ENCODE results near the gene SLC39A6. TPM values are rescaled to one million over a fixed set of nuclear protein-coding genes. Genes with fewer than 3 reads are reported as not detected.
"Not testable (repeated sequence)": the region's sequence is repeated elsewhere in the genome, so short reads cannot be mapped to it uniquely, and the experiment has no call there.

SLC39A6 gene
- total and polyA plus RNA-seq, 9 donors: 39.7 to 96.5 (median 55.0) TPM

DNA sequence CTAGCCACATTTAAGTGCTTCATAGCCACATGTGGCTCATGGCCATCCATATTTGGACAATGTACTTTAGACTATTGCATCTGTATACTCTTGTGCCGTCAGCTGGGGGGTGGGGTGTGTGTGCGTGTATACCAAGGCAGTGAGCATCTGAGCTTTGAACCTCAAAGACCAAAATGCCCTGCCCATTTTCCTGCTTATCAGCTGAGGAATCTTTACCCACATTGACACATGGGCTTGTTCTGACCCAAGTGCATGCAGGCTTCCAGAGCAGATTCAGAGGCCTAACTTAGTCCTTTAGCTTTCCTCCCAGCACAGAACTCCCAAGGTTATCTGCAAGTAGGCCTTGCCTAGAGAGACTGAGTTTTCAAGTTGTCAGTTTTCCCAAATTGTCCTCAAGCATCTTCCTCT lies 47.0 kb upstream of the SLC39A6 start:
- intact Hi-C loops (cut with DNase I): loop anchor here in 1 of 4 donors (10.0 kb wide), 1 partner anchor 1279 kb away; no protein-coding TSS in a partner anchor
- no peak overlapping the region for H3K27ac ChIP-seq
- no peaks in the 10 kb centered on the region for H3K27me3 ChIP-seq
- TF ChIP-seq POLR2A (IDR thresholded peaks at IDR 0.05) (no peak), EP300 (IDR thresholded peaks at IDR 0.05) (no peak)
- TF ChIP-seq, protein P1, sequence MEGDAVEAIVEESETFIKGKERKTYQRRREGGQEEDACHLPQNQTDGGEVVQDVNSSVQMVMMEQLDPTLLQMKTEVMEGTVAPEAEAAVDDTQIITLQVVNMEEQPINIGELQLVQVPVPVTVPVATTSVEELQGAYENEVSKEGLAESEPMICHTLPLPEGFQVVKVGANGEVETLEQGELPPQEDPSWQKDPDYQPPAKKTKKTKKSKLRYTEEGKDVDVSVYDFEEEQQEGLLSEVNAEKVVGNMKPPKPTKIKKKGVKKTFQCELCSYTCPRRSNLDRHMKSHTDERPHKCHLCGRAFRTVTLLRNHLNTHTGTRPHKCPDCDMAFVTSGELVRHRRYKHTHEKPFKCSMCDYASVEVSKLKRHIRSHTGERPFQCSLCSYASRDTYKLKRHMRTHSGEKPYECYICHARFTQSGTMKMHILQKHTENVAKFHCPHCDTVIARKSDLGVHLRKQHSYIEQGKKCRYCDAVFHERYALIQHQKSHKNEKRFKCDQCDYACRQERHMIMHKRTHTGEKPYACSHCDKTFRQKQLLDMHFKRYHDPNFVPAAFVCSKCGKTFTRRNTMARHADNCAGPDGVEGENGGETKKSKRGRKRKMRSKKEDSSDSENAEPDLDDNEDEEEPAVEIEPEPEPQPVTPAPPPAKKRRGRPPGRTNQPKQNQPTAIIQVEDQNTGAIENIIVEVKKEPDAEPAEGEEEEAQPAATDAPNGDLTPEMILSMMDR (IDR thresholded peaks at IDR 0.05): no peak
- 93 to 97% (median 95%) methylated on average over 2 of the region's 2 CpGs for WGBS, 3 donors
- H3K4me1 ChIP-seq (ENCODE audit: insufficient read depth): peaks cover 9% of the 10 kb centered on the region
- no peak for DNase-seq
- H3K36me3 ChIP-seq: no peaks in the 10 kb centered on the region
- no peaks in the 10 kb centered on the region for H3K9me3 ChIP-seq
- no peak overlapping the region for H3K4me3 ChIP-seq

DNA sequence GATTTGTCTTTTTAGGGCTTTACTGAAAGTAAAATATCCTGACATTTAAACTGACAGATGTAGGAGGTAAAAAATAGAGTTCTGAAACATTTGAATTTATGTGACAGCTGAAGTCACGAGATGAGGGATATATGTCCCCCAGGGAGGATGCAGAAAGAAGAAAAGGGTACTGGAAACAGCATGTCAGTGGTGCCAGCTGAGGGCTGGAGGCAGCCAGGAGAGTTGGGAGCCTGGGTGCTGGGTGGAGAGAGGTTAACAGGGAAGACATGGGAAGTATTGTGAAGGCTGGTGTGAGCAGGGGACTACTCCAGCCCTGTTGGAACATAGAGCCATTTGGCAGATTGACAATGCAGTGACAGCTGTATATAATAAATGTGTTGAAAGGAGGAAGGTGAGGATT lies 46.3 kb upstream of the SLC39A6 start:
- Histone ChIP-seq H3K27me3 (no peaks in the 10 kb centered on the region), H3K9me3 (no peaks in the 10 kb centered on the region), H3K27ac (peak overlapping the region in 1 of 2 donors; percentile 34), H3K4me3 (no peak overlapping the region), H3K36me3 (no peaks in the 10 kb centered on the region), H3K4me1 (ENCODE audit: insufficient read depth) (peaks cover 6% of the 10 kb centered on the region)
- intact Hi-C loops (cut with DNase I): loop anchor here in 1 of 4 donors (10.0 kb wide), 1 partner anchor 1279 kb away; no protein-coding TSS in a partner anchor
- 81 to 94% (median 92%) methylated on average over 1 of the region's 1 CpG for WGBS, 3 donors
- DNase-seq: no peak
- TF ChIP-seq, protein P1 (IDR thresholded peaks at IDR 0.05): no peak

DNA sequence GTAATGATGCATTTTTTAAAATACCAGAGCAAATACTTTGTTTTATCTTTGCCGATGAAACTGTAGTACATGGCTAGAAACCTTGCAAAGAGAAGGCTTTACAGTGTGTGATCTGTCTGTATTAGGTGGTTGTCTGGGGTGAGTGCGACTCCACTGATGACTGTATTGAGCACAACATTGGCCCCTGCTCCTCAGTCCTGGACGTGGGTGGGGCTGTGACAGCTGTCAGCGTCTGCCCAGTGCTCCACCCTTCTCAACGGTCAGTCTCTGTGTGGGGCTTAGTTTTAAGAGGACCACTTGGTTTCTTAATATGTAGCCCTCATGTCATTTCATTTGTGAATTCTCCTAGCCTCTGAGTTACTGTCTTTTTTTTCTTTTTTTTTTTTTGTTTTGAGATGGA lies 40.8 kb upstream of the SLC39A6 start:
- H3K27me3 ChIP-seq: no peaks in the 10 kb centered on the region
- H3K27ac ChIP-seq: no peak overlapping the region
- WGBS, 3 donors: 75 to 83% (median 79%) methylated on average over 5 of the region's 5 CpGs
- no peaks in the 10 kb centered on the region for H3K36me3 ChIP-seq
- DNase-seq: no peak
- no peaks in the 10 kb centered on the region for H3K9me3 ChIP-seq
- TF ChIP-seq, protein P1 (IDR thresholded peaks at IDR 0.05): no peak
- TF ChIP-seq POLR2A (IDR thresholded peaks at IDR 0.05): no peak
- no peak for TF ChIP-seq EP300 (IDR thresholded peaks at IDR 0.05)
- intact Hi-C loops (cut with DNase I): loop anchor here in 1 of 4 donors (10.0 kb wide), 1 partner anchor 1285 kb away; no protein-coding TSS in a partner anchor
- H3K4me1 ChIP-seq (ENCODE audit: insufficient read depth): no peaks in the 10 kb centered on the region
- no peak overlapping the region for H3K4me3 ChIP-seq

DNA sequence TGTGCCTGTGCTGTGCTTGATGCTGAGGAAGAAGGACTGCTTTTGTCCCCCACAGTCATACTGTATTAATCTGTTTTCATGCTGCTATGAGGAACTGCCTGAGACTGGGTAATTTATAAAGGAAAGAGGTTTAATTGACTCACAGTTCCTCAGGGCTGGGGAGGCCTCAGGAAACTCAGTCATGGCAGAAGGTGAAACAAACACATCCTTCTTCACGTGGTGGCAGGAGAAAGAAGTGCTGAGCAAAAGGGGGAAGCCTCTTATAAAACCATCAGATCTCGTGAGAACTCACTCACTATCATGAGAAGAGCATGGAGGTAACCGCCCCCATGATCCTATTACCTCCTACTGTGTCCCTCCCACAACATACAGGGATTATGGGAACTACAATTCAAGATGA lies 39.2 kb upstream of the SLC39A6 start:
- 84 to 88% (median 85%) methylated on average over 3 of the region's 3 CpGs for WGBS, 3 donors
- H3K4me1 ChIP-seq (ENCODE audit: insufficient read depth); H3K27ac ChIP-seq; H3K4me3 ChIP-seq; intact Hi-C loops (cut with DNase I); H3K27me3 ChIP-seq; H3K9me3 ChIP-seq; H3K36me3 ChIP-seq; DNase-seq: not testable (repeated sequence)

DNA sequence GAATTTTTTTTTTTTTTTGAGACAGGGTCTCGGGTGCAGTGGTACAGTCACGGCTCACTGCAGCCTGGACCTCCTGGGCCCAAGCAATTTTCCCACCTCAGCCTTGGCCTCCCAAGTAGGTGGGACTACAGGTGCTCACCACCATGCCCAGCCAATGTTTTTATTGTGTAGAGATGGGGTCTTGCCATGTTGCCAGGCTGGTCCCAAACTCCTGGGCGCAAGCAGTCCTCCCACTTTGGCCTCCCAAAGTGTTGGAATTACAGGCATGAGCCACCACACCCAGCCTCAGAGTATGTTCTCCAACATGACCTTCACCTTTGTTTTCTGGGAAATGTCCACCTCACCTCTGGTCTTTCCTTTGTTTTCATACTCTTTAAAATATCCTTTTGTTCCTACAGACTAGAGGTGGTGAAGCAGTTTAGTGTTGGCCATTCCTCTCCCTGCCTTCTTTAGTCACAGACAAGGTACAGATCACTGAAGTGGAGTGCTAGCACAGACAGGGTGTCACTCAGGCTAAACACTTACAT lies 38.6 kb upstream of the SLC39A6 start:
- H3K27ac ChIP-seq: no peak overlapping the region
- H3K36me3 ChIP-seq: no peaks in the 10 kb centered on the region
- TF ChIP-seq POLR2A (IDR thresholded peaks at IDR 0.05) (no peak), EP300 (IDR thresholded peaks at IDR 0.05) (no peak)
- TF ChIP-seq, protein P1 (IDR thresholded peaks at IDR 0.05): no peak
- H3K9me3 ChIP-seq: no peaks in the 10 kb centered on the region
- H3K4me3 ChIP-seq: no peak overlapping the region
- no peaks in the 10 kb centered on the region for H3K27me3 ChIP-seq
- no peaks in the 10 kb centered on the region for H3K4me1 ChIP-seq (ENCODE audit: insufficient read depth)
- no peak for DNase-seq
- intact Hi-C loops (cut with DNase I): no loop called here
- 92 to 99% (median 98%) methylated on average over 3 of the region's 3 CpGs for WGBS, 3 donors
